Transverse colon (tissue), 4 donors: ENCODE data around the gene LRRC10B.

Source experiments
- POLR2AphosphoS5 ChIP-seq, 3 donors: sonication (generic); formaldehyde crosslinking; IDR thresholded peaks; one replicate each; pipeline ENCODE4 v1.6.1; 2016; ENCODE audit warnings: antibody characterized with exemption in 3 of 3
- TF ChIP-seq, protein P1 (sequence below), 5 experiments: fragments of 200-600 bp in 3 of 5; fragments of 450-650 bp in 2 of 5; sonication (generic) in 3 of 5; IDR thresholded peaks; 1 replicate in 2 of 5; 2 replicates in 3 of 5; pipeline ENCODE4 v1.5.1; 2016 to 2017; ENCODE audit warnings: antibody characterized with exemption in 5 of 5, inconsistent platforms in 3 of 5, mild to moderate bottlenecking in 2 of 5, moderate library complexity in 1 of 5

DNA sequence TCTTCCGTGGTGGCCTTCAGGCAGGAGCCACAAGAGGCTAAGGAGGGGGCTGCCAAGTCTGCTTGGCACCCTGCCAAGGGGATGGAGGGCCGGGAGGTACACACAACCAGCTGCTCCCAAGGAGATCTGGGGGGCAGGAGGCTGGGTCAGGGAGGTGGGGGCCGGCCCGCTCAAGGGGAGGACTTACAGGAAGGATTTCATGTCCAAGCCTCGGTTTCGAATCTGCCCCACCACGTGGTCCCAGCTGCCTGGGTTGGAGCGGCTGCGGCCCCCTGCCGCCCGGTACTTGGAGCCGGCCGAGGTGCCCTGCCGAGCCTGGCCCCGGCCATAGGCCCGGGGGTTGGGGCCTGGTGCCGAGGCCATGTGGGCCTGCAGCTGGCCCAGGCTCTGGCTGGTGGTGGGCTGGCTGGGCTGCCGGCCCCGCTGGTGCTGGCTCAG, 33.5 kb downstream of the LRRC10B start:
- TF ChIP-seq, protein P1, sequence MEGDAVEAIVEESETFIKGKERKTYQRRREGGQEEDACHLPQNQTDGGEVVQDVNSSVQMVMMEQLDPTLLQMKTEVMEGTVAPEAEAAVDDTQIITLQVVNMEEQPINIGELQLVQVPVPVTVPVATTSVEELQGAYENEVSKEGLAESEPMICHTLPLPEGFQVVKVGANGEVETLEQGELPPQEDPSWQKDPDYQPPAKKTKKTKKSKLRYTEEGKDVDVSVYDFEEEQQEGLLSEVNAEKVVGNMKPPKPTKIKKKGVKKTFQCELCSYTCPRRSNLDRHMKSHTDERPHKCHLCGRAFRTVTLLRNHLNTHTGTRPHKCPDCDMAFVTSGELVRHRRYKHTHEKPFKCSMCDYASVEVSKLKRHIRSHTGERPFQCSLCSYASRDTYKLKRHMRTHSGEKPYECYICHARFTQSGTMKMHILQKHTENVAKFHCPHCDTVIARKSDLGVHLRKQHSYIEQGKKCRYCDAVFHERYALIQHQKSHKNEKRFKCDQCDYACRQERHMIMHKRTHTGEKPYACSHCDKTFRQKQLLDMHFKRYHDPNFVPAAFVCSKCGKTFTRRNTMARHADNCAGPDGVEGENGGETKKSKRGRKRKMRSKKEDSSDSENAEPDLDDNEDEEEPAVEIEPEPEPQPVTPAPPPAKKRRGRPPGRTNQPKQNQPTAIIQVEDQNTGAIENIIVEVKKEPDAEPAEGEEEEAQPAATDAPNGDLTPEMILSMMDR (IDR thresholded peaks at IDR 0.05): no peak
- no peak for TF ChIP-seq POLR2AphosphoS5 (IDR thresholded peaks at IDR 0.05)
